ENCODE results near the gene CD1B.

DNA sequence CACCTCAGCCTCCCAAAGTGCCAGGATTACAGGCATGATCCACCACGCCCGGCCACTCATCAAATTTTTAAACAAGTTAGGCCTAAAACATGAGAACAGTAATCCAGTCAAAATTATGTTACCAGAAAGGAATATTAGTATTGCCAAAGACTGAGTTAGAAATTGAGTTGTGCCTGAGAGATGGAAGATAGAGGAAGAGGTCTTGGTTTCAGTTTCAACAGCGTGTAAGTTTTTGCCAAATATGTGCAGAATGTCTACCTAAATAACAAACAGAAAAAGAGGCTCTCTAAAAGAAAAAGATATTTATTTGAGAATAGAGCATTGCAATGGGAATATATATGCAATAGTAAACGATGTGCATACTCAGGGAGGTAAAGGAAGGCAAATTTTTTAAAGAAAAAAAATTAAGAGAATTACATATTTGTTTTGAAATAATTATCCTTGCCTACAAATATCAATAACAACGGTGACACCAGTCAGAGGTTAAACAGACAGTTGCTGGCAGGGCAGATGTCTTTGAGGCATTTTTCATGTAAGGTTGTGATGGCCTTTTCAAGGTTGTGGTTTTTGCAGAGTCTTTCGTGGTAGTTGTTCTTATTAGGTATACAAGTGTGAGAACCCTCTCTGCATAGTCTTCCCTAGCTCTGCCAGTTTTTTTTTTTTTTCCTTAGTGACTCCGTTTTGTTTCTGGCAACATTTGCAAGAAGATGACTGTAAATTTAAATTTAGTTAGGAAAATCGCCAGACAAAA lies 2.2 kb upstream of the CD1B start:
- TF ChIP-seq, protein P1, sequence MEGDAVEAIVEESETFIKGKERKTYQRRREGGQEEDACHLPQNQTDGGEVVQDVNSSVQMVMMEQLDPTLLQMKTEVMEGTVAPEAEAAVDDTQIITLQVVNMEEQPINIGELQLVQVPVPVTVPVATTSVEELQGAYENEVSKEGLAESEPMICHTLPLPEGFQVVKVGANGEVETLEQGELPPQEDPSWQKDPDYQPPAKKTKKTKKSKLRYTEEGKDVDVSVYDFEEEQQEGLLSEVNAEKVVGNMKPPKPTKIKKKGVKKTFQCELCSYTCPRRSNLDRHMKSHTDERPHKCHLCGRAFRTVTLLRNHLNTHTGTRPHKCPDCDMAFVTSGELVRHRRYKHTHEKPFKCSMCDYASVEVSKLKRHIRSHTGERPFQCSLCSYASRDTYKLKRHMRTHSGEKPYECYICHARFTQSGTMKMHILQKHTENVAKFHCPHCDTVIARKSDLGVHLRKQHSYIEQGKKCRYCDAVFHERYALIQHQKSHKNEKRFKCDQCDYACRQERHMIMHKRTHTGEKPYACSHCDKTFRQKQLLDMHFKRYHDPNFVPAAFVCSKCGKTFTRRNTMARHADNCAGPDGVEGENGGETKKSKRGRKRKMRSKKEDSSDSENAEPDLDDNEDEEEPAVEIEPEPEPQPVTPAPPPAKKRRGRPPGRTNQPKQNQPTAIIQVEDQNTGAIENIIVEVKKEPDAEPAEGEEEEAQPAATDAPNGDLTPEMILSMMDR (IDR thresholded peaks at IDR 0.05) = no peak
- TF ChIP-seq POLR2A (IDR thresholded peaks at IDR 0.05) = no peak
